Tibial nerve (tissue), 4 donors: ENCODE measurements around the gene NBEA. TPM values are rescaled to one million over a fixed set of nuclear protein-coding genes. Genes with fewer than 3 reads are reported as not detected.
"Not testable (repeated sequence)": the region's sequence is repeated elsewhere in the genome, so short reads cannot be mapped to it uniquely, and the experiment has no call there.

Experiments
- DNase-seq, 2 donors: peaks; one replicate each; pipeline ENCODE4 v3.0.0-alpha.2; 2019; ENCODE audit warnings: low spot score in 2 of 2
- H3K27ac ChIP-seq, 4 donors: fragments of 200-600 bp; sonication (generic) in 3 of 4; one replicate each; pipeline ENCODE4 v1.5.1; 2017 to 2019; ENCODE audit warnings: mild to moderate bottlenecking in 1 of 4
- H3K27me3 ChIP-seq, 2 donors: fragments of 200-600 bp; sonication (generic) in 1 of 2; one replicate each; pipeline versions ENCODE4 v1.5.1 to v1.6.0; 2017 to 2019
- H3K36me3 ChIP-seq, 3 donors: fragments of 200-600 bp; sonication (generic); one replicate each; pipeline ENCODE4 v1.5.1; 2018 to 2019
- H3K4me1 ChIP-seq, 4 donors: fragments of 200-600 bp; sonication (generic) in 3 of 4; one replicate each; pipeline ENCODE4 v1.5.1; 2017 to 2019
- H3K4me3 ChIP-seq, 4 donors: fragments of 200-600 bp; sonication (generic) in 3 of 4; one replicate each; pipeline ENCODE4 v1.5.1; 2017 to 2019; ENCODE audit warnings: mild to moderate bottlenecking in 1 of 4, moderate library complexity in 1 of 4
- H3K9me3 ChIP-seq, 4 donors: fragments of 200-600 bp; sonication (generic) in 3 of 4; one replicate each; pipeline ENCODE4 v1.5.1; 2017 to 2019
- CTCF ChIP-seq, 5 experiments: fragments of 200-600 bp in 3 of 5; fragments of 450-650 bp in 2 of 5; sonication (generic) in 3 of 5; IDR thresholded peaks; one replicate each; pipeline ENCODE4 v1.5.1; 2016 to 2019; ENCODE audit warnings: antibody characterized with exemption in 5 of 5, mild to moderate bottlenecking in 3 of 5, moderate library complexity in 2 of 5
- EP300 ChIP-seq, 2 donors: sonication (generic); formaldehyde crosslinking; IDR thresholded peaks; one replicate each; pipeline ENCODE4 v1.6.1; 2017; ENCODE audit warnings: antibody characterized with exemption in 2 of 2, mild to moderate bottlenecking in 1 of 2
- POLR2A ChIP-seq, 2 donors: fragments of 450-650 bp; IDR thresholded peaks; one replicate each; pipeline ENCODE4 v1.6.1; 2017; ENCODE audit warnings: antibody characterized with exemption in 2 of 2, mild to moderate bottlenecking in 2 of 2, moderate library complexity in 2 of 2
- WGBS, 2 donors: methylation state at CpG; one replicate each; pipeline ENCODE4 v1.1.5; 2018; 5-methylcytosine and 5-hydroxymethylcytosine counted together
- total RNA-seq, 4 donors: library from RNA; depleted of rRNA; stranded (reverse); fragments of >200 nt; gene quantifications; one replicate each; pipeline ENCODE4 v1.1.0, GENCODE V29; 2016

The NBEA gene
- total RNA-seq, 4 donors from 2014 or later, result 9.0 to 11.9 (median 10.5) TPM

- H3K4me3 ChIP-seq, result no peak overlapping the region
- H3K9me3 ChIP-seq, result no peaks in the 10 kb centered on the region
- no peaks in the 10 kb centered on the region for H3K36me3 ChIP-seq
- H3K4me1 ChIP-seq, result peaks cover 0 to 26% (median 6%) of the 10 kb centered on the region in 4 donors
- 30 to 33% methylated on average over 2 of the region's 2 CpGs for WGBS, 2 donors
- no peak overlapping the region for H3K27ac ChIP-seq
- no peaks in the 10 kb centered on the region for H3K27me3 ChIP-seq
- TF ChIP-seq EP300 (IDR thresholded peaks at IDR 0.05) (no peak), POLR2A (IDR thresholded peaks at IDR 0.05) (no peak), CTCF (IDR thresholded peaks at IDR 0.05) (no peak)
- DNase-seq, result no peak
Observed at GRCh38 chr13:34944751-34945150, 2.7 kb downstream of the NBEA start.

- Histone ChIP-seq H3K4me3 (no peak overlapping the region), H3K27ac (no peak overlapping the region), H3K9me3 (peaks cover 0 to 10% (median 0%) of the 10 kb centered on the region in 4 donors), H3K4me1 (no peaks in the 10 kb centered on the region), H3K27me3 (no peaks in the 10 kb centered on the region), H3K36me3 (peaks cover 0 to 6% (median 0%) of the 10 kb centered on the region in 3 donors)
- DNase-seq, result no peak
- no peak for TF ChIP-seq EP300 (IDR thresholded peaks at IDR 0.05)
- TF ChIP-seq POLR2A (IDR thresholded peaks at IDR 0.05), result no peak
- no peak for TF ChIP-seq CTCF (IDR thresholded peaks at IDR 0.05)
Observed at GRCh38 chr13:34951528-34951927, 9.5 kb downstream of the NBEA start.

GRCh38 chr13:34959489-34959888 is 17.4 kb downstream of the NBEA start:
- no peak for DNase-seq
- no peaks in the 10 kb centered on the region for H3K27me3 ChIP-seq
- no peak overlapping the region for H3K4me3 ChIP-seq
- no peak for TF ChIP-seq POLR2A (IDR thresholded peaks at IDR 0.05)
- TF ChIP-seq EP300 (IDR thresholded peaks at IDR 0.05), result no peak
- TF ChIP-seq CTCF (IDR thresholded peaks at IDR 0.05), result no peak
- no peaks in the 10 kb centered on the region for H3K9me3 ChIP-seq
- peaks cover 0 to 13% (median 0%) of the 10 kb centered on the region in 4 donors for H3K4me1 ChIP-seq
- WGBS, 2 donors, result 94 to 97% methylated on average over 1 of the region's 1 CpG
- no peak overlapping the region for H3K27ac ChIP-seq
- no peaks in the 10 kb centered on the region for H3K36me3 ChIP-seq

- no peak for DNase-seq
- TF ChIP-seq EP300 (IDR thresholded peaks at IDR 0.05) (no peak), CTCF (IDR thresholded peaks at IDR 0.05) (no peak), POLR2A (IDR thresholded peaks at IDR 0.05) (no peak)
- Histone ChIP-seq H3K4me1 (peaks cover 0 to under 1% (median 0%) of the 10 kb centered on the region in 4 donors), H3K4me3 (no peak overlapping the region), H3K27me3 (no peaks in the 10 kb centered on the region), H3K27ac (no peak overlapping the region), H3K9me3 (peaks cover 0 to 3% (median 0%) of the 10 kb centered on the region in 4 donors), H3K36me3 (peaks cover 0 to 2% (median 0%) of the 10 kb centered on the region in 3 donors)
- WGBS, 2 donors, result 91 to 92% methylated on average over 4 of the region's 4 CpGs
Observed at GRCh38 chr13:34964558-34964957, 22.5 kb downstream of the NBEA start.

- Histone ChIP-seq H3K4me3 (no peak overlapping the region), H3K9me3 (peaks cover 0 to 20% (median 1%) of the 10 kb centered on the region in 4 donors), H3K4me1 (no peaks in the 10 kb centered on the region), H3K27me3 (no peaks in the 10 kb centered on the region), H3K27ac (no peak overlapping the region), H3K36me3 (peaks cover 0 to 7% (median 0%) of the 10 kb centered on the region in 3 donors)
- WGBS, 2 donors, result 42 to 48% methylated on average over 3 of the region's 3 CpGs
- TF ChIP-seq POLR2A (IDR thresholded peaks at IDR 0.05), result no peak
- TF ChIP-seq EP300 (IDR thresholded peaks at IDR 0.05), result no peak
- TF ChIP-seq CTCF (IDR thresholded peaks at IDR 0.05), result no peak
- DNase-seq, result no peak
Observed at GRCh38 chr13:34967851-34968562, 25.9 kb downstream of the NBEA start.

GRCh38 chr13:34969539-34969938 is 27.5 kb downstream of the NBEA start:
- H3K27me3 ChIP-seq, H3K4me3 ChIP-seq, H3K36me3 ChIP-seq, DNase-seq, H3K27ac ChIP-seq, H3K4me1 ChIP-seq: not testable (repeated sequence)
- peaks cover 0 to 20% (median 1%) of the 10 kb centered on the region in 4 donors for H3K9me3 ChIP-seq
- 96 to 97% methylated on average over 2 of the region's 2 CpGs for WGBS, 2 donors
